Body of pancreas (tissue), 4 donors: ENCODE results near the gene GLRB.

Source experiments
- CTCF ChIP-seq, 7 experiments: fragments of 450-650 bp in 4 of 7; fragments of 200-600 bp in 3 of 7; sonication (generic) in 3 of 7; IDR thresholded peaks; one replicate each; pipeline ENCODE4 v1.5.1; 2016 to 2019; ENCODE audit warnings: antibody characterized with exemption in 7 of 7
- POLR2A ChIP-seq, 3 donors: fragments of 450-650 bp; IDR thresholded peaks; one replicate each; pipeline ENCODE4 v1.6.1; 2016; ENCODE audit warnings: antibody characterized with exemption in 3 of 3, mild to moderate bottlenecking in 2 of 3

- TF ChIP-seq CTCF (IDR thresholded peaks at IDR 0.05) (no peak), POLR2A (IDR thresholded peaks at IDR 0.05) (no peak)
Observed at GRCh38 chr4:157170321-157170720, 94.4 kb downstream of the GLRB start.
